Left ventricle myocardium inferior (tissue), 1 donor: ENCODE results near the gene EPHA6. TPM values are rescaled to one million over a fixed set of nuclear protein-coding genes. Genes with fewer than 3 reads are reported as not detected.

Experiments
- DNase-seq: peaks from one replicate; pipeline ENCODE4 v3.0.0-alpha.2; 2020
- H3K27ac ChIP-seq: fragments of 200-600 bp; replicated peaks from 2 replicates; pipeline ENCODE4 v1.8.0; 2021
- H3K27me3 ChIP-seq: fragments of 200-600 bp; 2 replicates; pipeline ENCODE4 v1.8.0; 2021; ENCODE audit warnings: low read depth
- H3K36me3 ChIP-seq: fragments of 200-600 bp; 2 replicates; pipeline ENCODE4 v1.8.0; 2021
- H3K4me1 ChIP-seq: fragments of 200-600 bp; 2 replicates; pipeline ENCODE4 v1.8.0; 2021
- H3K4me3 ChIP-seq: fragments of 200-600 bp; 2 replicates; pipeline ENCODE4 v1.8.0; 2021; ENCODE audit warnings: mild to moderate bottlenecking, moderate library complexity
- H3K9me3 ChIP-seq: fragments of 200-600 bp; replicated peaks from 2 replicates; pipeline ENCODE4 v1.8.0; 2021
- intact Hi-C: fragments of 100-400 bp; cut with micrococcal nuclease; formaldehyde crosslinking; loops from one replicate; pipeline ENCODE4 v1.11.0; 2022
- total RNA-seq: library from RNA; stranded (reverse); fragmentation: NEBNext Ultra II Directional; extraction: Animal tissue kit (Norgen Biotek cat#: 25700); gene quantifications from one replicate; pipeline ENCODE4 v1.2.1, GENCODE V29; 2021
- TF ChIP-seq, protein P1 (sequence below): fragments of 200-600 bp; IDR thresholded peaks from 2 replicates; pipeline ENCODE4 v1.8.0; 2021; ENCODE audit warnings: antibody characterized with exemption, mild to moderate bottlenecking, borderline replicate concordance
- donor health status: DM: no; HTN: yes; CAD: no; lungs with severe emphysema.

Gene EPHA6
- total RNA-seq, 1 donor from 2014 or later, result 0.19 TPM

DNA sequence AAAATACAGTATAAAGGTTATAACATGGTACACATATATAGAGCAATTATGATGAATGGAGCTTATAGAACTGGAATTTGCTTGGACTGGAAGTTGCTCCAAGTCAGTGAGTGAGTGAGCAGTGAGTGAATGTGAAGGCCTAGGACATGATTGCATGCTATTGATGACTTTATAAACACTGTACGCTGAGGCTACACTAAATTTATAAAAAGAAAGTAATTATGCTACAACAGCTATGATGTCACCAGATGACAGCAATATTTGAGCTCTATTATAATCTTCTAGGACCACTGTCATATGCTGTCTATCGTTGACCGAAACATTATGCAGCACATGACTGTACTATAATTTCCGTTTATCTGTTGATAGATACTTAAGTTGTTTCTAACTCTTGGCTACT lies 463.3 kb downstream of the EPHA6 start:
- H3K4me3 ChIP-seq, result no peak overlapping the region
- no peak for DNase-seq
- no peaks in the 10 kb centered on the region for H3K9me3 ChIP-seq
- no peaks in the 10 kb centered on the region for H3K36me3 ChIP-seq
- H3K27ac ChIP-seq, result no peak overlapping the region
- H3K27me3 ChIP-seq, result no peaks in the 10 kb centered on the region
- TF ChIP-seq, protein P1, sequence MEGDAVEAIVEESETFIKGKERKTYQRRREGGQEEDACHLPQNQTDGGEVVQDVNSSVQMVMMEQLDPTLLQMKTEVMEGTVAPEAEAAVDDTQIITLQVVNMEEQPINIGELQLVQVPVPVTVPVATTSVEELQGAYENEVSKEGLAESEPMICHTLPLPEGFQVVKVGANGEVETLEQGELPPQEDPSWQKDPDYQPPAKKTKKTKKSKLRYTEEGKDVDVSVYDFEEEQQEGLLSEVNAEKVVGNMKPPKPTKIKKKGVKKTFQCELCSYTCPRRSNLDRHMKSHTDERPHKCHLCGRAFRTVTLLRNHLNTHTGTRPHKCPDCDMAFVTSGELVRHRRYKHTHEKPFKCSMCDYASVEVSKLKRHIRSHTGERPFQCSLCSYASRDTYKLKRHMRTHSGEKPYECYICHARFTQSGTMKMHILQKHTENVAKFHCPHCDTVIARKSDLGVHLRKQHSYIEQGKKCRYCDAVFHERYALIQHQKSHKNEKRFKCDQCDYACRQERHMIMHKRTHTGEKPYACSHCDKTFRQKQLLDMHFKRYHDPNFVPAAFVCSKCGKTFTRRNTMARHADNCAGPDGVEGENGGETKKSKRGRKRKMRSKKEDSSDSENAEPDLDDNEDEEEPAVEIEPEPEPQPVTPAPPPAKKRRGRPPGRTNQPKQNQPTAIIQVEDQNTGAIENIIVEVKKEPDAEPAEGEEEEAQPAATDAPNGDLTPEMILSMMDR, result no peak
- intact Hi-C loops, result no loop called here
- H3K4me1 ChIP-seq, result no peaks in the 10 kb centered on the region

DNA sequence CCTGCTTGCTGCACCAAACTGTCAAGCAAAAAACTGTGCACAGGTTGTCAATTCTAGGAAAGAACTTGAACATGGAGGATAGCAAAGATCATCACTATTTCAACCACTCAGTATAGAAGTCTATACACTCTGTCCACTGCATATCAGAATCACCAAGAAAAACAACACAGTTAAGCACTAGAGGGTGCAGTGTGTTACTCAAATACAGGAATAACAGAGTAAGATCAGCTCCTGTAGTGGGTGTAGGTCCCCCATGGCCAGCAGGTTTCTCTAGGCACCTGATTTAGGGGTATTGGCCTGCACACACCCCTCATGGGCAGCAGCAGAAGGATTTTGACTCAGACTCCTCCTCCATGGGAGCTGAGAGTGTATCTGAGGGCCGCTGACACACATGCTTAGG lies 464.1 kb downstream of the EPHA6 start:
- Histone ChIP-seq H3K4me3 (no peak overlapping the region), H3K9me3 (no peaks in the 10 kb centered on the region), H3K27me3 (no peaks in the 10 kb centered on the region), H3K27ac (no peak overlapping the region), H3K4me1 (no peaks in the 10 kb centered on the region), H3K36me3 (no peaks in the 10 kb centered on the region)
- TF ChIP-seq, protein P1, result no peak
- DNase-seq, result no peak
- intact Hi-C loops, result no loop called here

DNA sequence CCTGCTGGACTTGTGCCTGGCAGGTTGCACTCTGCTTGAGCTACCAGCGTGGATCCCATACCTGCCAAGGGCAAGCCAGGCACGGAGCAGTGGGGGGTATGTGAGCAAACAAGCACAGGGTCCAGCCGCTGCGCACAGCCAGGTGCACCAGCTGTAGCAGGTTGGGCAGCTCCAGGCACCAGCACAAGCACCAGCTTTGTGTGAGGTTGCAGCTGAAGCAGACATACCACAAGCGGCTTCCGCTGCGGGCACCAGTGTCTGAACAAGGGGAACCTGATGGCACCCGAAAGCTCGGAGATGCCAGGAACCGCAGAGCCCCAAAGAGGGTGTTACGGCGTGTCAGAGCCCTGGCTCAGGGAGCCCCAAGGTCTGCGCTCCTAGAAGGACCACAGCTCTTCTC lies 477.5 kb downstream of the EPHA6 start:
- TF ChIP-seq, protein P1, result no peak
- intact Hi-C loops, result no loop called here
- H3K4me3 ChIP-seq, result no peak overlapping the region
- DNase-seq, result no peak
- no peak overlapping the region for H3K27ac ChIP-seq
- H3K27me3 ChIP-seq, result no peaks in the 10 kb centered on the region
- no peaks in the 10 kb centered on the region for H3K36me3 ChIP-seq
- H3K9me3 ChIP-seq, result peaks cover 46% of the 10 kb centered on the region
- no peaks in the 10 kb centered on the region for H3K4me1 ChIP-seq

DNA sequence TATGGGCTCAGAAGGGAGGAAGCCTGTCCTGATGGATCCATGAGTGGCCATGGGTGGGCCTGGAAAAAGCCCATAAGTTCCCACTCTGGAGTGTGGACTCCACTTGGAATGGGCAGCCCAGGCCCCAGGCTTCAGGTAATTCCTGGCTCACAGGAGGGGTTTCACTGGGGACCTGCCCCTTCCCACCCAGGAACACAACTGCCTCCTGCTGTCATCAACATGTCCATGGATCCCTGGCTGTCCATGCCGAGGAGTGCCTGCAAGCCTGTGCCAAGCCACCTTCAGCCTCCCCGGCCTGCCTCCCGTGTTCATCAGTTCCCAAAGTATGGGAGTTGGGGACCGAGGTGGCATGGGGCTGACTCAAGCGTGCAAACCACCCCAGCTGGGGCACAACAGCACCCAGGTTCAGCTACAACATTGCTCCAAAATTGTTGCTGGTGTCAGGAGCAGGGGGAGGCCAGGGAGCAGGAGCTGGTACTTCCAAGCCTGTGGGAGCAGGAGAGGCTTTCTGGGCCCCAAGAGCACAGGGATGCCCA lies 479.3 kb downstream of the EPHA6 start:
- Histone ChIP-seq H3K4me3 (no peak overlapping the region), H3K36me3 (no peaks in the 10 kb centered on the region), H3K27ac (no peak overlapping the region), H3K4me1 (no peaks in the 10 kb centered on the region), H3K27me3 (no peaks in the 10 kb centered on the region), H3K9me3 (peaks cover 43% of the 10 kb centered on the region)
- TF ChIP-seq, protein P1, result no peak
- no peak for DNase-seq
- intact Hi-C loops, result no loop called here

DNA sequence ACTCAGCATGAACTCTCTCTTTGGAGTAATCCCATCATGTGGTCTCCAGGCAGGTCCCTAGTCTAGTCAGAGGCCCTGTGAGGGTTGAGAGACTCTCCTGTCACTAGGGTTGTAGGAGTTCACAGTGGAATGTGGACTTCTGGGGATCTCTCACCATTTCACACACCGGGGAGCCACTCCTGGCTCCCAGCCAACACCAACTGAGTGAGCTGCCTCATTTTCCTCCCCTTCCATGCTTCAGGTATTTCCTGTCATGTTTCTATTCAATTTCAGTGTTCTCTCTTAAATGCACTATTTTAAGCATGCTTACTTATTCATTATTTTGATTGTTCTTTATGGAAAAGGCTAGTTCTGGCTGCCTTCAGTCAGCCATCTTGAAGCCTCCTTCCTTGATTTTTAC lies 482.6 kb downstream of the EPHA6 start:
- Histone ChIP-seq H3K27me3 (no peaks in the 10 kb centered on the region), H3K4me1 (no peaks in the 10 kb centered on the region), H3K9me3 (peaks cover 39% of the 10 kb centered on the region), H3K27ac (no peak overlapping the region), H3K36me3 (no peaks in the 10 kb centered on the region), H3K4me3 (no peak overlapping the region)
- TF ChIP-seq, protein P1, result no peak
- no peak for DNase-seq
- intact Hi-C loops, result no loop called here
